ENCODE data around the gene SHC4. TPM values are rescaled to one million over a fixed set of nuclear protein-coding genes. Genes with fewer than 3 reads are reported as not detected.

SHC4 gene
- total RNA-seq, 6 donors from 2014 or later, result under 0.01 to 0.59 (median 0.20) TPM; not detected in 2

DNA sequence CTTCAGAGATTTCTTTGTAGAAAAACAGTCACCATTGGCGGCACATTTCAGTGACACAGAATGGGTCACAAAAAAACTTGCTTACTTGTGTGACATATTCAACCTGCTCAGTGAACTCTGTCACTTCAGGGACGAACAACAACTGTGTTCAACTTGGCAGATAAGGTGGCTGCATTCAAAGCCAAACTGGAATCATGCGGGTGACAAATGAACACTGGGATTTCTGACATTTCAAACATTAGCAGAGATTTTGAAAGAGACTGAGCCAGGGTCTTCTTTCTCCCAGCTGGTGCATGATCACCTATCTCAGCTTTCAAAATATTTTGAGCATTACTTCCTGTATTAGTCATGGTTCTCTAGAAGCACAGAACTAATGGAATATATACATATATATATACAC is 87.7 kb downstream of the SHC4 start:
- H3K9me3 ChIP-seq, result no peaks in the 10 kb centered on the region
- no peaks in the 10 kb centered on the region for H3K27me3 ChIP-seq
- WGBS, 2 donors, result 87 to 95% methylated on average over 3 of the region's 3 CpGs
- TF ChIP-seq EP300 (IDR thresholded peaks at IDR 0.05) (no peak), POLR2AphosphoS5 (IDR thresholded peaks at IDR 0.05) (no peak), POLR2A (IDR thresholded peaks at IDR 0.05) (no peak)
- TF ChIP-seq, protein P1, sequence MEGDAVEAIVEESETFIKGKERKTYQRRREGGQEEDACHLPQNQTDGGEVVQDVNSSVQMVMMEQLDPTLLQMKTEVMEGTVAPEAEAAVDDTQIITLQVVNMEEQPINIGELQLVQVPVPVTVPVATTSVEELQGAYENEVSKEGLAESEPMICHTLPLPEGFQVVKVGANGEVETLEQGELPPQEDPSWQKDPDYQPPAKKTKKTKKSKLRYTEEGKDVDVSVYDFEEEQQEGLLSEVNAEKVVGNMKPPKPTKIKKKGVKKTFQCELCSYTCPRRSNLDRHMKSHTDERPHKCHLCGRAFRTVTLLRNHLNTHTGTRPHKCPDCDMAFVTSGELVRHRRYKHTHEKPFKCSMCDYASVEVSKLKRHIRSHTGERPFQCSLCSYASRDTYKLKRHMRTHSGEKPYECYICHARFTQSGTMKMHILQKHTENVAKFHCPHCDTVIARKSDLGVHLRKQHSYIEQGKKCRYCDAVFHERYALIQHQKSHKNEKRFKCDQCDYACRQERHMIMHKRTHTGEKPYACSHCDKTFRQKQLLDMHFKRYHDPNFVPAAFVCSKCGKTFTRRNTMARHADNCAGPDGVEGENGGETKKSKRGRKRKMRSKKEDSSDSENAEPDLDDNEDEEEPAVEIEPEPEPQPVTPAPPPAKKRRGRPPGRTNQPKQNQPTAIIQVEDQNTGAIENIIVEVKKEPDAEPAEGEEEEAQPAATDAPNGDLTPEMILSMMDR (IDR thresholded peaks at IDR 0.05), result no peak
- H3K36me3 ChIP-seq, result no peaks in the 10 kb centered on the region
- no peak overlapping the region for H3K27ac ChIP-seq
- ATAC-seq (ENCODE audit: low FRiP score in 2 of 2), result no peak
- peaks cover 9 to 20% (median 16%) of the 10 kb centered on the region in 4 donors for H3K4me1 ChIP-seq
- no peak overlapping the region for H3K4me3 ChIP-seq
- DNase-seq, result no peak

DNA sequence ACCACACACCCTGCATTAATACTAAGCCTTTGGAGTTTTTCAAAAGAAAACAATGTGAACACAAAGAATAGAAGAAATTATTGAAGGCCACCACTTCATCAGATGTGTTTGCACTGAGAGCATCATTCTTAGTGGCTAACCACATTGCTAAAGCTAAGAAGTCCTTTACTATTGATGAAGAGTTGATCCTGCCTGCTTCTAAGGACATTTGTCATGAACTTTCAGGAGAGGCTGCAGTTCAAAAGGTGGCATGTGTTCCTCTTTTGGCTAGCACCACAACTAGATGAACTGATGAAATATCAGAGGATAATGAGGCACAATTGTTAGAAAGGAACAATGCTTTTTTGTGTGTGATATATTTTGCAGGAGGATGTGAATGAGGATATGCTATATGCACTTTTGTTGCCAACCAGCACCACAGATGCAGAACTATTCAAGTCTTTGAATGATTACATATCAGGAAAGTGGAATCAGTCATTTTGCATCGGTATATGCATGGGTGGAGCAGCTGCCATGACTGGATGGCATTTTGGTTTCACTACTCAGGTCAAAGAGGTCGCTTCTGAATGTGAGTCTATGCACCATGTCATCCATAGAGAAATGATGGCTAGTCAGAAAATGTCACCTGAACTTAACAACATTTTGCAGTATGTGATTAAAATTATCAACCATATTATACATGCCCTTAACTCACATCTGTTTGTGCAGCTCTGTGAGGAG is 88.3 kb downstream of the SHC4 start:
- no peaks in the 10 kb centered on the region for H3K27me3 ChIP-seq
- no peaks in the 10 kb centered on the region for H3K36me3 ChIP-seq
- no peaks in the 10 kb centered on the region for H3K9me3 ChIP-seq
- WGBS, 2 donors, result 58 to 85% methylated on average over 2 of the region's 2 CpGs
- DNase-seq (no peak), ATAC-seq (ENCODE audit: low FRiP score in 2 of 2) (no peak)
- no peak overlapping the region for H3K27ac ChIP-seq
- H3K4me3 ChIP-seq, result no peak overlapping the region
- H3K4me1 ChIP-seq, result peaks cover 9 to 20% (median 16%) of the 10 kb centered on the region in 4 donors
- TF ChIP-seq POLR2A (IDR thresholded peaks at IDR 0.05) (no peak), EP300 (IDR thresholded peaks at IDR 0.05) (no peak), POLR2AphosphoS5 (IDR thresholded peaks at IDR 0.05) (no peak)
- TF ChIP-seq, protein P1 (IDR thresholded peaks at IDR 0.05), result no peak

DNA sequence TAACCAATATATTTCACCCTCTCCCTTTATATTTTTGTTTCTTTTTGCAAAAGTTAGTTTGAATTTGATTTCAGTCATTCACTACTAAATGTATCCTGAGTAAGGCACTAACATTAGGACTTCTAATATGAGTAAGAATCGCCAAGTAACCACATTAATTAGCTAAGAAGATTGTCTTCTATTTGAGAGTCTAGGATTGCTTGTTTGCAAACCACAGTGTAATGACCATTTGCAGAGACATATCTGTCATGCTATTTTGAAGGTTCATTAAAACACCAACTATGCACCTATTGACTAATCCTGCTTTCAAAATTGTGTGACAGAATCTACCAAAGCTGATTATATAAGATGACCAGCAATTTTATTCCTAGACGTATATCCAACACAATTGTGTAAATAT is 91.1 kb downstream of the SHC4 start:
- peaks cover 0 to 5% (median 0%) of the 10 kb centered on the region in 4 donors for H3K4me1 ChIP-seq
- DNase-seq (no peak), ATAC-seq (ENCODE audit: low FRiP score in 2 of 2) (no peak)
- no peaks in the 10 kb centered on the region for H3K36me3 ChIP-seq
- H3K27me3 ChIP-seq, result no peaks in the 10 kb centered on the region
- TF ChIP-seq, protein P1 (IDR thresholded peaks at IDR 0.05), result no peak
- TF ChIP-seq POLR2A (IDR thresholded peaks at IDR 0.05) (no peak), EP300 (IDR thresholded peaks at IDR 0.05) (no peak), POLR2AphosphoS5 (IDR thresholded peaks at IDR 0.05) (no peak)
- no peak overlapping the region for H3K27ac ChIP-seq
- H3K9me3 ChIP-seq, result no peaks in the 10 kb centered on the region
- WGBS, 2 donors, result 83 to 86% methylated on average over 2 of the region's 2 CpGs
- H3K4me3 ChIP-seq, result no peak overlapping the region

DNA sequence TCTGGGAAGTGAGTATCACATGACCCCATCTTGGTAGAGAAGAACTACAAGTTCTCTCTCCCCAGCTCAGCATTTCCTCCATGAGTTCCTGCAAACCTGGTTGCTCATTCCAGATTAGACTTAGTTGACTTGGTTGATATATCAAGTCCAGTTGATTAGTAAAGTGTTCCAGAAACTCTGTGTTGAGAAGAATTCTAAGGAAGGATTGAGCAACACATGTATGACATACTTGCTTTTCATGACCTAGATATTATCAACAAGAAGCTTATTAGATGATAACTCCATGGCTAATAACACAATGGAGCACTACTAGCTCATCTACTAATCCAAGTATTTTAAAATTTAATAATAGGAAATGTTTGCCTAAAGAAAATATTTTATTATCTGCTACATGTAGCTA is 92.2 kb downstream of the SHC4 start:
- H3K27me3 ChIP-seq, result no peaks in the 10 kb centered on the region
- H3K36me3 ChIP-seq, result no peaks in the 10 kb centered on the region
- no peak overlapping the region for H3K27ac ChIP-seq
- H3K4me1 ChIP-seq, result peaks cover 0 to 5% (median 0%) of the 10 kb centered on the region in 4 donors
- no peak for ATAC-seq (ENCODE audit: low FRiP score in 2 of 2)
- H3K4me3 ChIP-seq, result no peak overlapping the region
- H3K9me3 ChIP-seq, result no peaks in the 10 kb centered on the region
- TF ChIP-seq EP300 (IDR thresholded peaks at IDR 0.05), result no peak
- no peak for TF ChIP-seq POLR2A (IDR thresholded peaks at IDR 0.05)
- TF ChIP-seq, protein P1 (IDR thresholded peaks at IDR 0.05), result no peak
- no peak for TF ChIP-seq POLR2AphosphoS5 (IDR thresholded peaks at IDR 0.05)
- no peak for DNase-seq

DNA sequence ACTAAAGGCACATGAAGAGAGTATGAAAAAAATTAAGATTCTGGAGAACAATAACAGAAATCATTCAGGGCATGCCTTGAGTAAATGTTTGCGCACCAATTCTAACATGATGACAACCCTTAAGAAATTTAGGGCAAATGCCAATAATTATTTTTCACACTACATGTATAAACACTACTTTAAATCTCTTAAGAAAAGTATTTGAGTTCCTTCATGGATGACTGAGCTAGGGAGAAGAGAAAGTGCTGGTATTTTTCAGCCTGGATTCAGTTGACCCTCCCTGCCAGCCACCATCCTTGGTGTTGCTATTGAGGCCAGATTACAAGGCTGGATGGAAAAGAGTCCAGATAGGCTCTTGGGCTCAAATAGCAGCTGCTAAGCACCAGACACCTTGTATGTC is 93.8 kb downstream of the SHC4 start:
- WGBS, 2 donors, result 53 to 63% methylated on average over 1 of the region's 1 CpG
- no peaks in the 10 kb centered on the region for H3K27me3 ChIP-seq
- H3K27ac ChIP-seq, result no peak overlapping the region
- H3K36me3 ChIP-seq, result no peaks in the 10 kb centered on the region
- ATAC-seq (ENCODE audit: low FRiP score in 2 of 2) (no peak), DNase-seq (no peak)
- H3K9me3 ChIP-seq, result no peaks in the 10 kb centered on the region
- TF ChIP-seq POLR2AphosphoS5 (IDR thresholded peaks at IDR 0.05), result no peak
- H3K4me1 ChIP-seq, result peaks cover 0 to 5% (median 0%) of the 10 kb centered on the region in 4 donors
- no peak overlapping the region for H3K4me3 ChIP-seq
